Astrocyte (in vitro differentiated cells and primary cell): ENCODE results near the gene LGR4. TPM values are rescaled to one million over a fixed set of nuclear protein-coding genes. Genes with fewer than 3 reads are reported as not detected.
"Not testable (repeated sequence)": the region's sequence is repeated elsewhere in the genome, so short reads cannot be mapped to it uniquely, and the experiment has no call there.

Experiments used
- DNase-seq: peaks from one replicate; pipeline ENCODE4 v3.0.0-alpha.2; 2010; ENCODE audit warnings: low read depth
- FAIRE-seq: peaks from 2 replicates; lab custom pipeline; 2011; peaks lifted over from hg19 to GRCh38; lab: Jason Lieb, UNC
- H2AFZ ChIP-seq: 2 replicates; pipeline ENCODE4 v1.6.0; 2012; ENCODE audit warnings: low read depth, low read length, inconsistent platforms
- H3K27ac ChIP-seq: 2 replicates; pipeline ENCODE4 v1.5.1; 2011; ENCODE audit warnings: low read depth, low read length, inconsistent platforms
- H3K27me3 ChIP-seq: 2 replicates; pipeline ENCODE4 v1.6.0; 2011; ENCODE audit warnings: low read length, inconsistent platforms; ENCODE audit not compliant: insufficient read depth
- H3K36me3 ChIP-seq: 2 replicates; pipeline ENCODE4 v1.5.1; 2011; ENCODE audit warnings: low read length, inconsistent platforms; ENCODE audit not compliant: insufficient read depth
- H3K4me1 ChIP-seq: 2 replicates; pipeline ENCODE4 v1.5.1; 2011; ENCODE audit warnings: low read length, inconsistent platforms; ENCODE audit not compliant: insufficient read depth
- H3K4me2 ChIP-seq: 2 replicates; pipeline ENCODE4 v1.6.0; 2012; ENCODE audit warnings: low read length, inconsistent platforms
- H3K4me3 ChIP-seq: 2 replicates; pipeline ENCODE4 v1.5.1; 2011; ENCODE audit warnings: low read depth, mild to moderate bottlenecking, low read length, inconsistent platforms; ENCODE audit not compliant: insufficient read depth
- H3K79me2 ChIP-seq: 2 replicates; pipeline ENCODE4 v1.6.0; 2012; ENCODE audit warnings: mild to moderate bottlenecking, low read length, inconsistent platforms; ENCODE audit not compliant: insufficient read depth
- H3K9ac ChIP-seq: 2 replicates; pipeline ENCODE4 v1.6.0; 2012; ENCODE audit warnings: mild to moderate bottlenecking, low read length, inconsistent platforms
- H3K9me3 ChIP-seq: 2 replicates; pipeline ENCODE4 v1.5.1; 2012; ENCODE audit warnings: low read depth, mild to moderate bottlenecking, low read length, inconsistent platforms; ENCODE audit not compliant: insufficient read depth
- H4K20me1 ChIP-seq: 2 replicates; pipeline ENCODE4 v1.6.0; 2012; ENCODE audit warnings: low read length, inconsistent platforms; ENCODE audit not compliant: insufficient read depth
- H3K27ac Mint-ChIP-seq: one replicate; pipeline ENCODE4 v1.8.0; 2021; ENCODE audit warnings: mild to moderate bottlenecking, mixed read lengths; ENCODE audit not compliant: unreplicated experiment
- H3K27me3 Mint-ChIP-seq: one replicate; pipeline ENCODE4 v1.8.0; 2021; ENCODE audit warnings: low read depth, mixed read lengths; ENCODE audit not compliant: unreplicated experiment
- H3K36me3 Mint-ChIP-seq: one replicate; pipeline ENCODE4 v1.8.0; 2021; ENCODE audit warnings: low read depth, mixed read lengths; ENCODE audit not compliant: unreplicated experiment
- H3K4me1 Mint-ChIP-seq: one replicate; pipeline ENCODE4 v1.8.0; 2021; ENCODE audit warnings: low read depth, mixed read lengths; ENCODE audit not compliant: unreplicated experiment
- H3K4me3 Mint-ChIP-seq: one replicate; pipeline ENCODE4 v1.8.0; 2021; ENCODE audit warnings: mild to moderate bottlenecking, moderate library complexity, mixed read lengths; ENCODE audit not compliant: unreplicated experiment
- H3K9me3 Mint-ChIP-seq: one replicate; pipeline ENCODE4 v1.8.0; 2021; ENCODE audit warnings: mild to moderate bottlenecking, mixed read lengths; ENCODE audit not compliant: unreplicated experiment
- EZH2 ChIP-seq: IDR thresholded peaks from 2 replicates; pipeline ENCODE4 v1.6.1; 2012; ENCODE audit warnings: mild to moderate bottlenecking, low read length, inconsistent platforms; ENCODE audit not compliant: insufficient read depth
- total RNA-seq: library from RNA; stranded (reverse); gene quantifications from 2 replicates; pipeline ENCODE4 v1.2.1, GENCODE V29; 2021
- TF ChIP-seq, protein P1 (sequence below): IDR thresholded peaks from 2 replicates; pipeline ENCODE4 v1.5.1; 2011; ENCODE audit warnings: low read depth, mild to moderate bottlenecking, inconsistent platforms, low read length, moderate library complexity; ENCODE audit not compliant: insufficient read depth

Gene LGR4
- total RNA-seq, 1 donor from 2014 or later = 50.0 TPM

DNA sequence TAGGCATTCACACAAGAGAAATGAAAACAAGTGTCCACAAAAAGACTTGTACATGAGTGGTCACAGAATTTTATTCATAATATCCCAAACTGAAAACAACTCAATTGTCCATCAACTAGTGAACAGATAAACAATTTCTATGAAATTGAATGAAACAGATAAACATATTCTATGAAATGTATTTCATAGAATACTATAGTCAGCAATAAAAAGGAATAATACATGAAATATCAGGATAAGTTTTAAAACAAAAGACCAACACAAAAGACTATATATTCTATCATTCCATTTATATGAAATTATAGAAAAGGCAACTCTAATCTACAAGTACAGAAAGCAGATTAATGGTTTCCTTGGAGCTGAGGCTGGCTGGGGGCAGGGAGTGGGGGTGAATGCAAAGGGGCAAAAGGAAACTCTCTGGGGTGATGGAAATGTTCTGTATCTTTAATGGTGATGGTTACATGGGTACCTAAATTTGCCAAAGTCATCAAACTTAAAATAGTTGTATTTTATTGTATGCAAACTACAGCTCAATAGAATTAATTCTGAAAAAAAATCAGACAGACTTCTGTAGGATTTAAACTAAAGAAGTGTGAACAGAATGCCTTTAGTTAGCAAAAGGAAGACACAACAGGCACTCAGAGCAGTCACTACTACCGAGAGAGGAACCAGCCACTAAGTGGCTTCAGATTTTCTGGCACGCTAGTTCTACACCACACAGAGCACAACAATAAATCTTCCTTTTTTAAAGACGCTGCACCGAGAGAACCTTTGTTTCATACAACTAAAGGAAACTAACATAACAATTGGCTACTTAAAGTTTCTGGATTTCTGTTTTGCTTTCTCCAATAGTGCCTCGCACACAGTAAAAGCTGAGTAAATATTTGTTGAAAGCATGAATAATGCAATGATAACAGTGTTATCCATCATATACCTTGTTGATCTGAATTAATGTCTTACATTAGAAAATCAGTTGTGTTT, 124.9 kb downstream of the LGR4 start:
- Histone ChIP-seq H3K36me3 (no peaks in the 10 kb centered on the region), H3K4me2 (peak overlapping the region; percentile 21), H3K4me3 (no peak overlapping the region), H3K9me3 (no peaks in the 10 kb centered on the region), H3K27ac (no peak overlapping the region), H3K27me3 (no peaks in the 10 kb centered on the region), H3K4me1 (no peaks in the 10 kb centered on the region), H3K79me2 (no peaks in the 10 kb centered on the region), H2AFZ (no peak overlapping the region), H4K20me1 (no peaks in the 10 kb centered on the region), H3K9ac (no peak overlapping the region)
- Mint-ChIP-seq H3K27ac (no peak overlapping the region), H3K9me3 (no peaks in the 10 kb centered on the region), H3K36me3 (no peaks in the 10 kb centered on the region), H3K4me1 (peaks cover 8% of the 10 kb centered on the region), H3K4me3 (no peak overlapping the region), H3K27me3 (no peaks in the 10 kb centered on the region)
- FAIRE-seq (no peak), DNase-seq (no peak)
- TF ChIP-seq, protein P1, sequence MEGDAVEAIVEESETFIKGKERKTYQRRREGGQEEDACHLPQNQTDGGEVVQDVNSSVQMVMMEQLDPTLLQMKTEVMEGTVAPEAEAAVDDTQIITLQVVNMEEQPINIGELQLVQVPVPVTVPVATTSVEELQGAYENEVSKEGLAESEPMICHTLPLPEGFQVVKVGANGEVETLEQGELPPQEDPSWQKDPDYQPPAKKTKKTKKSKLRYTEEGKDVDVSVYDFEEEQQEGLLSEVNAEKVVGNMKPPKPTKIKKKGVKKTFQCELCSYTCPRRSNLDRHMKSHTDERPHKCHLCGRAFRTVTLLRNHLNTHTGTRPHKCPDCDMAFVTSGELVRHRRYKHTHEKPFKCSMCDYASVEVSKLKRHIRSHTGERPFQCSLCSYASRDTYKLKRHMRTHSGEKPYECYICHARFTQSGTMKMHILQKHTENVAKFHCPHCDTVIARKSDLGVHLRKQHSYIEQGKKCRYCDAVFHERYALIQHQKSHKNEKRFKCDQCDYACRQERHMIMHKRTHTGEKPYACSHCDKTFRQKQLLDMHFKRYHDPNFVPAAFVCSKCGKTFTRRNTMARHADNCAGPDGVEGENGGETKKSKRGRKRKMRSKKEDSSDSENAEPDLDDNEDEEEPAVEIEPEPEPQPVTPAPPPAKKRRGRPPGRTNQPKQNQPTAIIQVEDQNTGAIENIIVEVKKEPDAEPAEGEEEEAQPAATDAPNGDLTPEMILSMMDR = no peak
- TF ChIP-seq EZH2 = no peak

DNA sequence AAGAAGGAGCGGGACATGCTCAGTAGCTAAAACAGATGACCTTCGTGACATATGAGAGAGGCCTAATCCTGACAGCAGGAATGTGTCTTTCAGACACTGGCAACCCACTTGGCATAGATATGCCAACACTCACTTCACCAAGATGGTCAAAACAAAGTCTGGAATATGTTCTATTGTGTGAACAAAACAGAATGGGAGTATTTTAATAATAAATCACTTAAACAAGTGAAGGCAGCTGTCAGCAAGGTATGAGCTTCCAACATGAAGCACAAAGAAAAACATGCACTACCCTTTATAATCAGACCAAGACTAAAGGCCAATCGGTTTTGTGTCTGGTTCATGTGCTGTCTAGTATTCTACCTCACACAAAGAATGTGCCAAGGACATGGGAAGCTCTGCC, 132.6 kb downstream of the LGR4 start:
- TF ChIP-seq EZH2 = no peak
- H3K36me3 Mint-ChIP-seq = peaks cover 5% of the 10 kb centered on the region
- no peak overlapping the region for H3K27ac ChIP-seq

DNA sequence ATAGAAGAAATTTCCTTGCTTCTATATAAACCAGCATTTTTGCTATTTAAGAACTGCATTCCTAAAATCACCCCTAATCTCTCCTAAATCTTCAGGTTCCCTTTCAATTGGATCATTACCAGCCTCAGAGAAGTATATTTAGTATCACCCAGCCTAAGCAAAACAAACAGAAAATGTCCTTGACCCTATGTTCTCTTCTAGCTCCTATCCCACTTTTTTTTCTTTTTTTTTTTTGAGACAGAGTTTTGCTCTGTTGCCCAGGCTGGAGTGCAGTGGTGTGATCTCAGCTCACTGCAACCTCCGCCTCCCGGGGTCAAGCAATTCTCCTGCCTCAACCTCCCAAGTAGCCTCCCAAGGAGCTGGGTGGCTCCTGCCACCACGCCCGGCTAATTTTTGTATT, 137.8 kb downstream of the LGR4 start:
- FAIRE-seq, H2AFZ ChIP-seq, H3K27me3 ChIP-seq, H3K27ac ChIP-seq, H3K9me3 ChIP-seq, H3K27me3 Mint-ChIP-seq, H3K36me3 ChIP-seq, DNase-seq, H3K36me3 Mint-ChIP-seq, H3K9me3 Mint-ChIP-seq, H3K79me2 ChIP-seq, H3K9ac ChIP-seq, H4K20me1 ChIP-seq, H3K4me3 ChIP-seq, H3K27ac Mint-ChIP-seq, H3K4me2 ChIP-seq, H3K4me3 Mint-ChIP-seq: not testable (repeated sequence)
- peaks cover 11% of the 10 kb centered on the region for H3K4me1 ChIP-seq
- peaks cover 18% of the 10 kb centered on the region for H3K4me1 Mint-ChIP-seq

More for the DNA sequence above, 132.6 kb downstream of the LGR4 start:
- Histone ChIP-seq H3K4me2 (no peak overlapping the region), H3K4me3 (no peak overlapping the region), H3K36me3 (peaks cover 2% of the 10 kb centered on the region), H3K79me2 (no peaks in the 10 kb centered on the region), H3K9ac (no peak overlapping the region), H4K20me1 (no peaks in the 10 kb centered on the region), H2AFZ (no peak overlapping the region), H3K9me3 (no peaks in the 10 kb centered on the region), H3K4me1 (no peaks in the 10 kb centered on the region), H3K27me3 (no peaks in the 10 kb centered on the region)
- H3K27me3 Mint-ChIP-seq = no peaks in the 10 kb centered on the region
- no peak for FAIRE-seq
- H3K9me3 Mint-ChIP-seq = no peaks in the 10 kb centered on the region
- DNase-seq = no peak
- H3K27ac Mint-ChIP-seq = no peak overlapping the region
- H3K4me1 Mint-ChIP-seq = no peaks in the 10 kb centered on the region
- no peak overlapping the region for H3K4me3 Mint-ChIP-seq
